Neural progenitor cell (in vitro differentiated cells): ENCODE measurements around the gene JAZF1.

Experiments used
- EZH2 ChIP-seq: fragments of 200-600 bp; sonication (generic); IDR thresholded peaks from 2 replicates; pipeline ENCODE4 v1.6.1; 2017; ENCODE audit warnings: antibody characterized with exemption, mild to moderate bottlenecking, moderate library complexity
- TF ChIP-seq, protein P1 (sequence below): fragments of 200-600 bp; sonication (generic); IDR thresholded peaks from 2 replicates; pipeline ENCODE4 v1.5.1; 2017; ENCODE audit warnings: antibody characterized with exemption, mild to moderate bottlenecking

DNA sequence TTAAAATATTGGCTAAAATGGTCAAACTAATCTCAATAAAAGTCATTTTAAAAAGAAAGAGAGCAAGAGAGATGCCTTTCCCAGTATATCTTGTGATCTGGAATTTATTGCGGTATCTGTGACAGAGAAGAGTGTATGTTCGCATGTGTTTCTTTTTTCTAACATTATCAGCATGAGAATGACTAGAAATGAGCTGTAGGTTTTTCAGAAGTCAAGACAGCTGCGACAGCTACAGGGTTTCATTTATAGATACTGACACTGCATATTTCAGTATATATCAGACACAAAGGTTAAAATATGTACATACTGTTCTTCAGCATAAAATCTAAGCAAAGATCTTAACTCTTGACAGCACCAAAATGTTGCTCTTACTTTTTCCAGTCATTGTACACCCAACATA is 215.8 kb downstream of the JAZF1 start:
- TF ChIP-seq, protein P1, sequence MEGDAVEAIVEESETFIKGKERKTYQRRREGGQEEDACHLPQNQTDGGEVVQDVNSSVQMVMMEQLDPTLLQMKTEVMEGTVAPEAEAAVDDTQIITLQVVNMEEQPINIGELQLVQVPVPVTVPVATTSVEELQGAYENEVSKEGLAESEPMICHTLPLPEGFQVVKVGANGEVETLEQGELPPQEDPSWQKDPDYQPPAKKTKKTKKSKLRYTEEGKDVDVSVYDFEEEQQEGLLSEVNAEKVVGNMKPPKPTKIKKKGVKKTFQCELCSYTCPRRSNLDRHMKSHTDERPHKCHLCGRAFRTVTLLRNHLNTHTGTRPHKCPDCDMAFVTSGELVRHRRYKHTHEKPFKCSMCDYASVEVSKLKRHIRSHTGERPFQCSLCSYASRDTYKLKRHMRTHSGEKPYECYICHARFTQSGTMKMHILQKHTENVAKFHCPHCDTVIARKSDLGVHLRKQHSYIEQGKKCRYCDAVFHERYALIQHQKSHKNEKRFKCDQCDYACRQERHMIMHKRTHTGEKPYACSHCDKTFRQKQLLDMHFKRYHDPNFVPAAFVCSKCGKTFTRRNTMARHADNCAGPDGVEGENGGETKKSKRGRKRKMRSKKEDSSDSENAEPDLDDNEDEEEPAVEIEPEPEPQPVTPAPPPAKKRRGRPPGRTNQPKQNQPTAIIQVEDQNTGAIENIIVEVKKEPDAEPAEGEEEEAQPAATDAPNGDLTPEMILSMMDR: no peak
- no peak for TF ChIP-seq EZH2
